Esophagus muscularis mucosa (tissue), 4 donors: ENCODE measurements around the gene CDKL2. TPM values are rescaled to one million over a fixed set of nuclear protein-coding genes. Genes with fewer than 3 reads are reported as not detected.

Experiments
- DNase-seq: peaks from one replicate; pipeline ENCODE4 v3.0.0-alpha.2; 2017; ENCODE audit errors: extremely low spot score
- H3K27ac ChIP-seq, 4 donors: fragments of 200-600 bp; sonication (generic); replicated peaks in 1 of 4; 1 replicate in 3 of 4; 2 replicates in 1 of 4; pipeline ENCODE4 v1.5.1; 2016 to 2019; ENCODE audit warnings: mild to moderate bottlenecking in 1 of 4
- H3K27me3 ChIP-seq, 4 donors: fragments of 200-600 bp; sonication (generic); one replicate each; pipeline versions ENCODE4 v1.5.1 to v1.6.0; 2016 to 2019
- H3K36me3 ChIP-seq, 4 donors: fragments of 200-600 bp; sonication (generic); one replicate each; pipeline ENCODE4 v1.5.1; 2016 to 2019
- H3K4me1 ChIP-seq, 4 donors: fragments of 200-600 bp; sonication (generic); one replicate each; pipeline ENCODE4 v1.5.1; 2016 to 2019
- H3K4me3 ChIP-seq, 4 donors: fragments of 200-600 bp; sonication (generic); 1 replicate in 2 of 4; 2 replicates in 2 of 4; pipeline ENCODE4 v1.5.1; 2016 to 2019; ENCODE audit warnings: mild to moderate bottlenecking in 4 of 4, moderate library complexity in 1 of 4
- H3K9me3 ChIP-seq, 4 donors: fragments of 200-600 bp; sonication (generic); 1 replicate in 3 of 4; 2 replicates in 1 of 4; pipeline ENCODE4 v1.5.1; 2016 to 2019
- EP300 ChIP-seq: sonication (generic); formaldehyde crosslinking; IDR thresholded peaks from one replicate; pipeline ENCODE4 v1.6.1; 2017; ENCODE audit warnings: antibody characterized with exemption
- POLR2A ChIP-seq: fragments of 450-650 bp; IDR thresholded peaks from one replicate; pipeline ENCODE4 v1.6.1; 2017; ENCODE audit warnings: antibody characterized with exemption, moderate library complexity, mild to moderate bottlenecking, low read depth
- POLR2AphosphoS5 ChIP-seq, 2 donors: sonication (generic); formaldehyde crosslinking; IDR thresholded peaks; one replicate each; pipeline ENCODE4 v1.6.1; 2017; ENCODE audit warnings: antibody characterized with exemption in 2 of 2
- WGBS: methylation state at CpG from one replicate; pipeline ENCODE4 v1.1.5; 2018; 5-methylcytosine and 5-hydroxymethylcytosine counted together
- intact Hi-C: fragments of 100-400 bp; cut with DNase I; formaldehyde crosslinking; loops from one replicate; pipeline ENCODE4 v1.15.1; 2023
- total RNA-seq, 4 donors: library from RNA; depleted of rRNA; stranded (reverse); fragments of >200 nt; gene quantifications; one replicate each; pipeline versions ENCODE4 v1.1.0 to v1.2.1, GENCODE V29; 2016
- TF ChIP-seq, protein P1 (sequence below), 3 experiments: fragments of 200-600 bp in 2 of 3; fragments of 450-650 bp in 1 of 3; sonication (generic) in 2 of 3; IDR thresholded peaks; one replicate each; pipeline ENCODE4 v1.5.1; 2017 to 2019; ENCODE audit warnings: antibody characterized with exemption in 3 of 3, mild to moderate bottlenecking in 2 of 3, moderate library complexity in 1 of 3

The CDKL2 gene
- total RNA-seq, 4 donors from 2014 or later, result 2.9 to 6.2 (median 3.1) TPM

DNA sequence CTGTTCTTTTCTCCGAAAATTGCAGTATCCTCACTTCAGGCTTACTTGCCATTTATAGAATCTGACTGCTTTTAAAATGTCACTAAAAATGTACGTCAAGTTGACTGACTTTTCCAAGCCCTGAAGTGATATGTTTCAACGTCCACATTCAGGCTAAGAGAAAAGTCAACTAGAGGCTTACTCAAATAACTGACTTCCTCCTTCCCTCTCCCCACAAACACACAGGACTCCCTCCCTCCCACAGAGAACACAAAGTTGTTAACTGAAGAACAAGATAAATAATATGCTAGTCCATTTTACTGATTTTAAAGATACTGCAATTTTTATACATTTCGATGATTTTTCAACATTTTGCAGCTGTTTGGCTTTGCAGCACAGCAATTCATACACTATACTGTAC lies 13.8 kb upstream of the CDKL2 start:
- H3K27me3 ChIP-seq, result no peaks in the 10 kb centered on the region
- intact Hi-C loops, result no loop called here
- WGBS, result 60% methylated on average over 4 of the region's 4 CpGs
- no peak for DNase-seq
- no peaks in the 10 kb centered on the region for H3K9me3 ChIP-seq
- no peak overlapping the region for H3K27ac ChIP-seq
- peaks cover 0 to 6% (median 0%) of the 10 kb centered on the region in 4 donors for H3K4me1 ChIP-seq
- peaks cover 36 to 59% (median 50%) of the 10 kb centered on the region in 4 donors for H3K36me3 ChIP-seq
- TF ChIP-seq, protein P1, sequence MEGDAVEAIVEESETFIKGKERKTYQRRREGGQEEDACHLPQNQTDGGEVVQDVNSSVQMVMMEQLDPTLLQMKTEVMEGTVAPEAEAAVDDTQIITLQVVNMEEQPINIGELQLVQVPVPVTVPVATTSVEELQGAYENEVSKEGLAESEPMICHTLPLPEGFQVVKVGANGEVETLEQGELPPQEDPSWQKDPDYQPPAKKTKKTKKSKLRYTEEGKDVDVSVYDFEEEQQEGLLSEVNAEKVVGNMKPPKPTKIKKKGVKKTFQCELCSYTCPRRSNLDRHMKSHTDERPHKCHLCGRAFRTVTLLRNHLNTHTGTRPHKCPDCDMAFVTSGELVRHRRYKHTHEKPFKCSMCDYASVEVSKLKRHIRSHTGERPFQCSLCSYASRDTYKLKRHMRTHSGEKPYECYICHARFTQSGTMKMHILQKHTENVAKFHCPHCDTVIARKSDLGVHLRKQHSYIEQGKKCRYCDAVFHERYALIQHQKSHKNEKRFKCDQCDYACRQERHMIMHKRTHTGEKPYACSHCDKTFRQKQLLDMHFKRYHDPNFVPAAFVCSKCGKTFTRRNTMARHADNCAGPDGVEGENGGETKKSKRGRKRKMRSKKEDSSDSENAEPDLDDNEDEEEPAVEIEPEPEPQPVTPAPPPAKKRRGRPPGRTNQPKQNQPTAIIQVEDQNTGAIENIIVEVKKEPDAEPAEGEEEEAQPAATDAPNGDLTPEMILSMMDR (IDR thresholded peaks at IDR 0.05), result no peak
- TF ChIP-seq POLR2AphosphoS5 (IDR thresholded peaks at IDR 0.05) (no peak), POLR2A (no peak), EP300 (no peak)
- H3K4me3 ChIP-seq, result no peak overlapping the region

DNA sequence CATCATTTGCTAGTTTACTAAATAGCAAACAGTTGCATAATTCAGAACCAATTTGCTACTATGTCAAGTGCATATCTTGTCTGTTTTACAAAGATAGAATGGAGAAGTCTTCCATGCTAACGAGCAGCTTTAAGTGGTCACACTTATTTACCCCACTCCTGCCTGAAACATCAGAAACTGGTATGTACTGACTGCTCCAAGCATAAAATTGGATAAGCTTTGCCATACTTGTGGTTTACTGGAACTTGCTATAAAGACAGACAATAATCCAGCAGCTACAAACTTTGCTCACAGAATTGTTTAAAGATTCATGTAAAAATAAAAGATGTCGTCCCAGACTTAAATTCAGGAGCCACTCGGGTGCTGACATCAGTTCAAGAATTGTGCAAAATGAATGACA lies 13.3 kb upstream of the CDKL2 start:
- intact Hi-C loops, result no loop called here
- Histone ChIP-seq H3K4me3 (no peak overlapping the region), H3K9me3 (no peaks in the 10 kb centered on the region), H3K27ac (no peak overlapping the region), H3K27me3 (no peaks in the 10 kb centered on the region), H3K36me3 (peaks cover 35 to 54% (median 49%) of the 10 kb centered on the region in 4 donors), H3K4me1 (peaks cover 0 to 6% (median 0%) of the 10 kb centered on the region in 4 donors)
- TF ChIP-seq POLR2A, result no peak
- no peak for TF ChIP-seq POLR2AphosphoS5 (IDR thresholded peaks at IDR 0.05)
- 71% methylated on average over 3 of the region's 3 CpGs for WGBS
- DNase-seq, result no peak

DNA sequence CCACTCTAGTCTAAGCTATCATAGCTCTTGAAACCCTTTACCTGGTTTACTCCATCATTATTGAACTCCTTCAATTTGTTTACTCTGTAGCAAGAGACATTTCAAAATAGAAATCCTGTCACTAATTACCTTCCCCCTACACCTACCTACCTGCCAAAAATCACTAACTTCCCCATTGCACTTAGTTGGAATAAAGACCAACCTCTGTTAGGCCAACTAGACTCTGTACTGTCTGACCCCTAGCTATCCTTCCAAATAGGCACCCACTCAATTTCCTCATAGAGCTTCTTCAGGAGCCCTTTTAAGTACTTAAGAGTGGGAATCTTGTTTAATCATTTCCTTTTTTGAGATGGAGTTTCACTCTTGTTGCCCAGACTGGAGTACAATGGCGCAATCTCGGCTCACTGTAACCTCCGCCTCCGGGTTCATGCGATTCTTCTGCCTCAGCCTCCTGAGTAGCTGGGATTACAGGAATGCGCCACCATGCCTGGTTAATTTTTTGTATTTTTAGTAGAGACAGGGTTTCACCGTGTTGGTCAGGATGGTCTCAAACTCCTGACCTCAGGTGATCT lies 8.9 kb upstream of the CDKL2 start:
- Histone ChIP-seq H3K4me3 (no peak overlapping the region), H3K27me3 (no peaks in the 10 kb centered on the region), H3K9me3 (no peaks in the 10 kb centered on the region), H3K27ac (no peak overlapping the region), H3K4me1 (peaks cover 0 to 10% (median 5%) of the 10 kb centered on the region in 4 donors), H3K36me3 (peaks cover 0 to 10% (median 4%) of the 10 kb centered on the region in 4 donors)
- 91% methylated on average over 7 of the region's 7 CpGs for WGBS
- DNase-seq, result no peak
- intact Hi-C loops, result no loop called here
- TF ChIP-seq EP300, result no peak
- TF ChIP-seq POLR2A, result no peak
- TF ChIP-seq, protein P1 (IDR thresholded peaks at IDR 0.05), result no peak
- no peak for TF ChIP-seq POLR2AphosphoS5 (IDR thresholded peaks at IDR 0.05)

DNA sequence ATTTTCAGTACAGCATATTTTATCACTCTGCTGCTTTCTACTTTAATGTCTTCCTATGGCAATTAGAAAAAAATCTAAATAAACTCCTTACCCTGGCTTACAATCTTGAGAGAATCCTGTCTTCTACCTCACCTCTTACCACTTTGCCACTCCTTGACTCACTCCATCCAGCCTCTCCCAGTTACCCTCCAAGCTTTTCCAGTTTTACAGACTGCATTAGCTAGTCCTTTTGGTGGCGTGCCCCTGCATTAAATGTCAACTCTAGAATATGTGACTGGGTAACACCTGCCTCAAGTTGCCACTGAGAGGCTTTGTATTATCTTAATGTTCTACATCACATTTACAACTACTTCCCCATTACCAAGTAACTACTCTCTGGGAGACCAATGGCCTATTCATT lies 7.5 kb upstream of the CDKL2 start:
- Histone ChIP-seq H3K27ac (no peak overlapping the region), H3K4me3 (no peak overlapping the region), H3K36me3 (no peaks in the 10 kb centered on the region), H3K4me1 (peaks cover 0 to 20% (median 7%) of the 10 kb centered on the region in 4 donors), H3K27me3 (no peaks in the 10 kb centered on the region), H3K9me3 (no peaks in the 10 kb centered on the region)
- no peak for DNase-seq
- TF ChIP-seq POLR2AphosphoS5 (IDR thresholded peaks at IDR 0.05) (no peak), EP300 (no peak), POLR2A (no peak)
- TF ChIP-seq, protein P1 (IDR thresholded peaks at IDR 0.05), result no peak
- intact Hi-C loops, result no loop called here
- 100% methylated on average over 1 of the region's 1 CpG for WGBS

DNA sequence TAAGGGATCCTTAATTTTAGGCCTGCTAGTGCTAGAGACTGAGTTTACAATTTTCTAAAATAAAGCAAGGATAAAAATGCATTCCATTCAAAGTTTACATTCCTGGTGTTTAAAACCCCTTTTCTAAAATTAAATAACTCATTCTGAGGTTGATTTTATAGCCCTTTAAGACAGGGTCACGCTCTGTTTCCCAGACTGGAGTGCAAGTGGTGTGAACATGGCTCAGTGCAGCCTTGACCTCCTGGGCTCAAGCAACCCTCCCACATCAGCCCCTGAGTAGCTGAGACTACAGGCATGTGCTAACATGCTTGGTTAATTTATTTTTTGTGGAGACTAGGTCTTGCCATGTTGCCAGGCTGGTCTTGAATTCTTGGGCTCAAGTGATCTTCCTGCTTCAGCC lies 6.8 kb upstream of the CDKL2 start:
- 42% methylated on average over 1 of the region's 1 CpG for WGBS
- intact Hi-C loops, result no loop called here
- DNase-seq, result no peak

More for the DNA sequence above, 6.8 kb upstream of the CDKL2 start:
- Histone ChIP-seq H3K27me3 (no peaks in the 10 kb centered on the region), H3K36me3 (no peaks in the 10 kb centered on the region), H3K4me3 (no peak overlapping the region), H3K4me1 (peaks cover 0 to 20% (median 7%) of the 10 kb centered on the region in 4 donors), H3K27ac (no peak overlapping the region), H3K9me3 (no peaks in the 10 kb centered on the region)
- TF ChIP-seq EP300 (no peak), POLR2A (no peak), POLR2AphosphoS5 (IDR thresholded peaks at IDR 0.05) (no peak)
- TF ChIP-seq, protein P1 (IDR thresholded peaks at IDR 0.05), result no peak
